OCI-M2 (cell line): ENCODE measurements around the gene TP53AIP1.
"Not testable (repeated sequence)": the region's sequence is repeated elsewhere in the genome, so short reads cannot be mapped to it uniquely, and the experiment has no call there.

Source experiments
- DNase-seq: peaks from one replicate; lab custom pipeline; 2025; ENCODE audit not compliant: unreplicated experiment; lab: John Stamatoyannopoulos, UW

The TP53AIP1 gene

DNA sequence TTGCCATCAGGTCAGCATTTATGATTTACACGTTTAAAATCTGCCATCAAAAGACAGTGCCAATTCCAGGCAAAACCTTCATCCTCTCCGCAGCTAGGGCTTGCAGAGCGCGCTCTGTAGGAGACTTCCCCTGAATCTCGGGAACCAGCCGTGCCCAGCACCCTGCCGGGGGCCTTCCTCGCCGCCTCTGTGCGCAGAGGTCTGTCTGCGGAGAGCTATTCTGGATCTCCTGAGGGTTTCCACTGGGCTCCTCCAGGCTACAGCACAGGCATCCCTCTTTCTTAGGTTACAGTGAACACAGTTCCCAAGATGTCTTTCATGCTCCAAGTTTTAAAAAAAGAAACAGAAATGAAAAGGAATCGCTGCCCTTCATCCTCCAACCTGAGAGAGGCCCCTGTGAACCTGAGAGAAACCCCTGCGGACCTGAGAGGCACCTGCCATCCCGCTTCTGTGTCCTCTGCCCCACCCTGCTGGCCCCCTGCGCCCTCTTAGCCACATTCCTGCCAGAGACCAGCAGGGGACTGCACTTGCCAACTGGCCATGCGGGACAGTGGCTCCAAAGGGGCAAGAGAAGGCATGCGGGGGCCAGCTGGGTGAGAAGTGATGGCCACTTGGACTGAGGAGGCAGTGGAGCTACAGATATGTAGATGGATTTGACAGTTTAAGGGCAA is 16.1 kb downstream of the TP53AIP1 start:
- no peak for DNase-seq

DNA sequence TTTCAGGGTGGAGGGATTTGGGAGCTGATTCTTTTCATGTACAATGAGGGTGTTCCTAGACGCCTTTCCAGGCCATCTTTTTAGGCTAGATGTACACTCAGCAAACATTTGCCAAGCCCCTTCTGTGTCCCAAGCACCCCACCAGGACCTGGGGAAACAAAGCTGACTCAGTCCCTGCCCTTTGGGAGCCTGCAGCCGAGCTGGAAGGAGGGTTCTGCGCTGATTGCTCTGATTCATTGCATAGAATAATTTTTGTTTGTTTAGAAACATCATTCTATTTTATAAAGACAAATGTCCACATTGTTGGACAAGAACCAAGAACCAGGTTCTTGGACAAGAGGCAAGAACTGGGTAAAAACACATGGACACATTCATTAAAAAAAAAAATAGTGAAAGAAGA is 16.7 kb downstream of the TP53AIP1 start:
- DNase-seq: no peak

DNA sequence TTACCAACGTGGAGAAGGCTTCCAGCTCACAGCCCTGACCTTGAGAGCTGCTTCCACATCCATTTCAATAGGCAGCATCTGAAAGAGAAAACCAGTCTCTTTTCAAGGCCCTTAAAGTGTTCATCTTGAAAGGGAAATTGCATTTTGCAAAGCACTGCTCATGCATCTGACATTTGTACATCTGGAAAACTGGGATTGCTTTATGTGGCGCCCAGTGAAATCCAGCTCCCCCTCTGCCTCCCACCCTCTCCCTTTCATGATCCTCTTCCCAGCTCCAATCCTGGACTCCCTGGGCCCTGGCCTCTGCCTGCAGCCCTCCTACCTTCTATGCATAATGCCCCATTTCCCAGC is 17.4 kb downstream of the TP53AIP1 start:
- no peak for DNase-seq

DNA sequence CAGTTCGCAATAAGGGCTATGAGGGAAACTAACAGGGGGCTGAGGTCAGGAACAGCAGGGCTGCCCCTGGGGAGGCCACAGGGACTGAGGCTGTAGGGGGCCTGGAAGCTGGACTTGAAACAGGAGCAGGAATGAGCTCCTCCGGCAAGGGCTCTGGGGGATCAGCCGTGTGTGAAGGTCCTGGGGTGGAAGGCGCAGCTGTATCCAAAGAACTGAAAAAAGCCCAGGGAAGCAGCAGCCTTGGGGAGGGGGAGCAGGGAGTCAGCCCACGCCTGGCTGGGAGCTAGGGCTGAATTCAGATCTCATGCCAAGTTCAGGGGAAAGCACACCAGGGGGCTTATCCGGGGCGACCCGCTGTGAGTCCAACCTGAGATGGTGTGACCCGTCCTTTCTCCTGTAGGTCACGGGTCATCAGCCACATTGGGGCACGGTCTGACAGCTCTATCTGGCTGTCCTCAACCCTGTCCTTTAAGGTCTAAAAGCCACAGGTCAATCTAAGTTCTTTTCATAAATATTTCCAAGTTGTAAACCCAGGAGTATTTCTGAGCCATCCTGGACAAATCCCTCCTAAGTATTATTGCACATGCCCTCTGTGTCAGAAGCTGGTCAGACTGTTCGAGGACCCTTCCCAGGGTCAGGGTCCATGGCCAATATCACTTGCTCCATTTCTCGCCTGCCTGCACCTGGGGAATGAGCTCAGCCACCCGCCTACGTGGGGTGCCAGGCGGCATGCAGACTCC is 18.0 kb downstream of the TP53AIP1 start:
- DNase-seq: no peak

DNA sequence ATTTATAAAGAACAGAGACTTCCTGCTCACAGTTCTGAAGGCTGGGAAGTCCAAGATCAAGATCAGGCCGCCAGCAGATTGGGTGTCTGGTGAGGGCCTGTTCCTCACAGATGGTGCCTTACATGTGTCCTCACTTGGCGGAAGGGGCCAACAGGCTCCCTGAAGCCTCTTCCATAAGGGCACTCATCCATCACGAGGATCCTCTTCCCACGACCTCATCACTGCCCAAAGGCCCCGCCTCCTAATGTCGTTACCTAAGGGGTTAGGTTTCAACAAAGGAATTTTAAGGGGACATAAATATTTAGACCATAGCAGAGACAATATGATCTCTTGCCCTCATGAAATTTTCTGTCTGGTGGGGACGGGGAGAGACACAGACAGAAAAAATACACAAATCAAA is 18.6 kb downstream of the TP53AIP1 start:
- DNase-seq: no peak

DNA sequence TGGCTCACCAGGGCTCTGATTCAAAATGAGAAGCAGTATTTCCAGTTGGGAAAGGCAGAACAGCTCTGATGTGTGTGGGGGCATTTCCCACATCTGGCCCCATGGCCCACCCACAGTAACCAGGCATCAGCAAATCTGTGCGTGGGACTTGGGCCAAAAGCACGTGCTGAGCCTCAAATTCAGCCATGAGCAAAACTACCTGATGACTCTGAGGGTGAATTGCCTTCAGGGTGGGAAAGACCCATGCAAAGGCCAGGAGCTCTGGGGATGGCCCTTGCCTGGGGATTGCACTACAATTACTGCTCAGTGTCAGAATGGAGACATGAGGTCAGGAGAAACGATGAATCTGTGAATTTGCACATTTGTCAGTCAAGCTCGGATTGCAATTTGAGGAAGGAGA is 20.9 kb downstream of the TP53AIP1 start:
- no peak for DNase-seq

DNA sequence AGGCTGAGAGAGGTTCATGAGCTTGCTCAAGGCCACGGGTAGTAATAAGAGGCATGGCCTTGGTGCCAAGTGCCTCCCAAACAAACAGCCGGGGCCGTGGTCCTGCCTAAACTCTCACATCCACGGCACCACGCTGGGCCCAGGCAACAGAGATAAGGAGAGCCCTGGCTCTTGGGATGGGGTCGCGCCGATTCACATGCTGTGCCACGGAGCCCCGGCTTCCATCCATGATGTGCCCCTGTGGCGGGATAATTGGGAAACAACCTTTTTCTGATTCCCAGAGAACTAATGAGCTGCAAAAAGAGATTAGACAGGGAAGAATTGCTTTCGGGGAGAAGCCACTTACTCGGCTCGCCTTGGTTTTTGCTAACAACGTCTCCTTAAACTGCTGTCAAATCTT is 22.0 kb downstream of the TP53AIP1 start:
- no peak for DNase-seq

DNA sequence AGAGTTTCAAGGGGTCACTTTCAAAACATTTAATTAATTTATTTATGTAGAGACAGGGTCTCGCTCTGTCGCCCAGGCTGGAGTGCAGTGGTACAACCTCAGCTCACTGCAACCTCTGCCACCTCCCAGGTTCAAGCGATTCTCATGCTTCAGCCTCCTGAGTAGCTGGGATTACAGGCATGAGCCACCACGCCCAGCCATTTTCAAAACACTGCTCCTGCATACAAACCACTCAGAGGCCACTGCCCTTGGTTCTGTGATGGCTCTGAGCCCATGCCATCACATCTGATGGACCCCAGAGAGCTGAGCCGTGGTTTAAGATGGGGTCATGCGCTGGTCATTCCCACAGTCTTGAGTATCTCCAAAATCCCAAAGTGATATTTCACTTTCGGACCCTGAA is 23.0 kb downstream of the TP53AIP1 start:
- DNase-seq: not testable (repeated sequence)

DNA sequence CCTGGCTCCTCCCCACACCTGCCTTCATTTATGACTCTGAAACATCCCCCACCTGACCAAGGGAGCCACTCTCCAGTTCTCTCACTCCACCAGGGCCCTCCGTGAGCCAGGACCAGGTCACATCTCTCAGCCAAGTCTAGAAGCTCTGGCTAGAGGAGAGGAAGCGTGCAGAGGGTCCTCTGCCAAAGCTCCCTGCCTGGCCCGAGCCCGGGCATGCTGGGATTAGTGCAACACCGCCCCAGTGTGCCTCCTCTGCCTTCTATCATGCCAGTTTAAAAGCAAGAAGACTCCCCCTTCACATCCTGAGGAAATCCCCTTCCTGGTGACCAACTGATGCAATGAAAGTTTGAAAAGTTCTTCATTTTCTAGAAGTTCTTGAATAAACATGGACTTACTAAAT is 23.5 kb downstream of the TP53AIP1 start:
- no peak for DNase-seq

DNA sequence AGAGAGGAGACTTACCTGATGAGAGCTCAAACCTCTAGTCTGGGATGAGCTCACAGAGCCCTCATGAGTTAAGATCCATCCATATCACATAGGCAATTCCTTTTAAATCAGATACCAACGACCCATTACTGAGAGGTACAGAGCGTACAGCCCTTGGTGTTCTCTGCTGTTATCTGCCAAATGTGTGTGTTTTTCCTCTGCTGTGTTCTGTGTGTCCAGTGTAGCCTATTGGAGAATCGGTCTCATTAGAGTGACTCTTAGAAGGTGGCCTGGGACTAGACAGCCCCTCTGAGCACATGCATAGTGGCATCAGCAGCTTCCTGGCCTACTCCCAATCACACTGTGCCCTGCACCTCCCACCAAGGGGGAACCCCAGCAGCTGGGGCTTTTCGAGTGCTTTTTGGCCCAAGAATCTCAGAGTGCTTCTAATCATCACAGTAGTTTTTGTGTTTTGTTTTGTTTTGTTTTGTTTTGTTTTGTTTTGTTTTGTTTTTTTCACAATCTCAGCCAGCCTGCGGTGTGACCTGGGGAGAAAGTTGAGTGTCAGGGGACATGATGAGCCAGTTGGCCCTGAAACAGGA is 25.4 kb downstream of the TP53AIP1 start:
- no peak for DNase-seq

DNA sequence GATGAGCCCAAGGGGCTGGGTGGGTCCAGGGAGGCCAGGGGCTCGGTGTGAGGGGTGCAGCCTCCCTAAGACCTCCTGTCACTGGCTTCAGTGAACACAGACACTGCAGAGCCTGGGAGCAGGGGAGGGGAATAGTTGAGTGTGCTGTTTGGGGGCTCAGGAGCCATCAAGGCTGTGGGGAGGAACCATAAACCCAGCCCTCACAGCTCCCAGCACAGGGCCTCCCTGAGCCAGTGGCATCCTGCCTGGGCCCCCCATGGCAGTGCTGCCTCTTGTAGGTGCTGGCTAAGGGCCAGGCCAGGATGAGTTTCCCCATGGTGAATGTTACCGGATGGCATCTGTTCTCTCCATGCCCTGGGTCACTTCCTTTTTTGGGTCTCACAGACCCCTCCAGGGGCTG is 26.0 kb downstream of the TP53AIP1 start:
- no peak for DNase-seq

DNA sequence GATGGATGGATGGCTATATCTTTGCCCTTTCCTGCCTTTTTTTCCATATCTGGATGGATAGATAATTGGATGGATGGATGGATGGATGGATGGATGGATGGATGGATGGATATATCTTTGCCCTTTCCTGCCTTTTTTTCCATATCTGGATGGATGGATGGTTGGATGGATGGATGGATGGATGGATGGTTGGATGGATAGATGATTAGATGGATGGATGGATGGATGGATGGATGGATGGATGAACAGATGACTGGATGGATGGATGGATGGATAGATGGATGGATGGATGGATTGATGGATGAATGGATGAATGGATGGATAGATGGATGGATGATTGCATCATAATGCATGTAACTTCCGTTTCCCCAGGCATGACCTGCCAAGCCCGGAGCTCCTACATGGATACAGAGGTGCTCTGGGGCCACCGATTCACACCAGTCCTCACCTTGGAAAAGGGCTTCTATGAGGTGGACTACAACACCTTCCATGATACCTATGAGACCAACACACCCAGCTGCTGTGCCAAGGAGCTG is 26.6 kb downstream of the TP53AIP1 start:
- no peak for DNase-seq

DNA sequence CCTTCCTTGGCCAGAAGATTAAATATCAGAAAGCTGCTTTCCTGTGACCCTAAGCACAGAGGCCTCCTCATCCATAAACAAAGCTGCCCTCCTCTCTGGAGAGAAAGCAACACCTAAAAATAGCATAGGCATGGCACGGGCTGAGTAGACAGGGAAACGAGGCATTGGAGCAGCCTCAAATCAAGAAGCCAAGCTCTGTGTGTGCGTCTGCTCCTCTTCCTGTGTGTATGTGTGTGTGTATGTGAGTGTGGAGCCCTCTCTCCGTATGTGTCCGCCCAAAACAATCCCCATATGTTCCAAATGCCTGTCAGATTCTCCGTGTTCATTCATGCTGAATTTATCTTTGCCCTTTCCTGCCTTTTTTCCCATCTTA is 27.5 kb downstream of the TP53AIP1 start:
- DNase-seq: no peak

DNA sequence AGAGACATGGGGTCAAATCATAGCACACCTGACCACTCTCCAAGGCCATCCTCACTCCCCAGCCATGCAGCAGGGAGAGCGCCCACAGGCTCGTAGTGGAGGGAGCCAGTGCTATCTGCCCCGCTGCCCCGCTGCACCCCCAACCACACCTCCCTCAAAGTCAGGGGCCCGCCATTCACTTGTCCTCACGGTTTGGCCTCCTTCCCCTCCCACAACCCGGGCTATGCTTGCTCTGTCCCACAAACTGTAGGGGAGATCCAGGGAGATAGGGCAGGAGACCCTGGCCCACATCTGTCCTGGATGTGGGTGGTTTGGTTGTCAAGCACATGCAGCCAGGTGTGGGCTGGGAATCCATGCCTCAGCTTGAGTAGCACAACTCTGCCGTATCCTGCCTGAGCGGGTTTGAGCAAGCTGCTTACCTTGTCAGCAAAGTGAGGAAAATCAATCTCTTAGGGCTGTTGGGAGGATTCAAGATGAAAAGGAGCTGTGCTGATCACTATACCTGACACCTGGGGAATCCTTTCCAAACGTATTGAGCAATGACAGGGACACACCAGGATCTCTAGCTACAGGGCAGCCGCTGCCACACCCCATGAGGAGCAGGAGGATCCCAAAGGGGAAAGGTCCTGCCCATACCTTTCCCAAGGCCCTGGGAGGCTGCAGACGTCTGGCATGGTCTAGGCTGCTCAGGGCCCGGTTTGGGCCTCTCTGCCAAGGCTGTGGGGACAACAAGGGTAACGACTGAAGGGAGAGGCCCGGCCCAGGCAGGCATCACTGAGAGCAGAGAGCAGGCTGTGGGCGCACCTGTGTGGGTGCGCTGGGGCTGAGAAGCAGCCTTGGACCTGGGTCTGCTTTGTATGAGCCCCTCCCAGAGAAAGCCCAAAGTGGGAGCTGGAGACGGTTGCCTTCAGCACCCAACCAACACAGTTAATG is 28.2 kb downstream of the TP53AIP1 start:
- no peak for DNase-seq

DNA sequence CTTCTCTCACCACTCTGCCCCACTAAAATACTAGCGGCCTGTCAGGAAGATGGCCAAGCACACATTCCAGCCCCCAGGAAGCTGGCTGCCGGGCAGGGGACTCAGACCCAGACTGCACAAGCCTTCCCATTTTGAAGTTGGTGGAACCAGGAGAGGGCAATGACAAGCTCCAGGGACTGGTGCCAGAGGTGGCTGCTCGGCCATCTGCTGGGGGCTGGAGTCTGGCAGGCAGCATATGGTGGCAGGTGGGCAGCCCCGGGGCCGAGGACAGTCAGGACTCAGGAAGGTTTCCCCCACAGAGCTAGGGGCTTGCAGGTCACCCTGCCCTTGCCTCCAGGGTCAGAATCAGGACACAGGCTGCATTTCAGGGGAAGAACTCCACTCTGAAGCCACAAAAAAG is 28.9 kb downstream of the TP53AIP1 start:
- DNase-seq: no peak

DNA sequence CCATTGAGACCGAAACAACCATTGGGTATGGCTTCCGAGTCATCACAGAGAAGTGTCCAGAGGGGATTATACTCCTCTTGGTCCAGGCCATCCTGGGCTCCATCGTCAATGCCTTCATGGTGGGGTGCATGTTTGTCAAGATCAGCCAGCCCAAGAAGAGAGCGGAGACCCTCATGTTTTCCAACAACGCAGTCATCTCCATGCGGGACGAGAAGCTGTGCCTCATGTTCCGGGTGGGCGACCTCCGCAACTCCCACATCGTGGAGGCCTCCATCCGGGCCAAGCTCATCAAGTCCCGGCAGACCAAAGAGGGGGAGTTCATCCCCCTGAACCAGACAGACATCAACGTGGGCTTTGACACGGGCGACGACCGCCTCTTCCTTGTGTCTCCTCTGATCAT is 31.0 kb downstream of the TP53AIP1 start:
- no peak for DNase-seq

DNA sequence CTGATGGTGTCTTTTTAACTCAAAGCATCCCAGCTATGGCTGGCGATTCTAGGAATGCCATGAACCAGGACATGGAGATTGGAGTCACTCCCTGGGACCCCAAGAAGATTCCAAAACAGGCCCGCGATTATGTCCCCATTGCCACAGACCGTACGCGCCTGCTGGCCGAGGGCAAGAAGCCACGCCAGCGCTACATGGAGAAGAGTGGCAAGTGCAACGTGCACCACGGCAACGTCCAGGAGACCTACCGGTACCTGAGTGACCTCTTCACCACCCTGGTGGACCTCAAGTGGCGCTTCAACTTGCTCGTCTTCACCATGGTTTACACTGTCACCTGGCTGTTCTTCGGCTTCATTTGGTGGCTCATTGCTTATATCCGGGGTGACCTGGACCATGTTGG is 31.4 kb downstream of the TP53AIP1 start:
- DNase-seq: no peak

DNA sequence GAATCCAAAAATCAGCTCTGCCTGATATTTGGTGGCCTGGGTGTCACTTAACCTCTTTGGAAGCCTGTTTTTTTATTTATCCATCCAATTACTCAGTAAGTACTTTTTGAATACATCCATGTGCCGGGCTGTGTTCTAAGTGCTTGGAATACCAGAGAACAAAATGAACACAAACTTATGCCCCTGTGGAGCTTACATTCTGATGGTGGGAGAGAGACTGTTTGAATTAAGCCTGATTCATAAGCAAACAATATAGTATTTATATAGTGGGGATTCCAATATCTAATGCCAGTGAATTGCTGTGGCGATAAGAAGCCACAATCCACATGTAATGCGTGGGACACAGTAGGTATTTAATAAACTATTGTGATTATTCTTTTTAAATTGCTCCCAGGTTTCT is 32.1 kb downstream of the TP53AIP1 start:
- DNase-seq: no peak

DNA sequence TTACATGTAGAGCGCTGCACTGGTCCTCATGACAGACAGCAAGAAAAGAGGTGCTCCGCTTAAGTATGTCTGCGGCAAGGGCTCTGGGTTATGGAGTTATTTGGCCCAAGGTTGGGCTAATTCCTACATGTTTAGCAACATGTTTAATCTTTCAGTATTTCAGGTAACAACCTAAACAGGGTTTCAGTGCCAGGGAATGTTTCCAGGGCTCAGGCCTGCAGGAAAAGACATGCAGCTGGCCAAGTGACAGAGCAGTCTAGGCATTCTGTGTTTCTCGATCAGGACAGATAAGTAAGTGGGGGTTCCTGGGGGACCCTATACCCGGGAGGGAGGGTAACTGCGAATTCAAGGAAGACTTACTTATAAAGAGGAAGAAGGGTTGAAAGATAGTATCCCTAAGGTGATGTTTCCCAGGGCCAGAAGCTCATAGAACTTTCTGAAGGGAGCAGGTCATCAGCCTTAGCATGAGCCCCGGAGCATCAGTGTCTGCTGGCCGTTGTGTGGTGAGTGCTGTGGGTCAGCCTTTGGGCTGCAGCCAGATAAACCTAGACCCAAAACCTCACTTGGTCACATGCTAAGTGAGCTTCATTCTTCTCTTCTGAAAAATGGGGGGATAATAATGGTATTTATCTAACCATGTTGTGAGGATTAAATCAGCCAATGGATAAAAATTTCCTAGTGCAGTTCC is 33.1 kb downstream of the TP53AIP1 start:
- no peak for DNase-seq

DNA sequence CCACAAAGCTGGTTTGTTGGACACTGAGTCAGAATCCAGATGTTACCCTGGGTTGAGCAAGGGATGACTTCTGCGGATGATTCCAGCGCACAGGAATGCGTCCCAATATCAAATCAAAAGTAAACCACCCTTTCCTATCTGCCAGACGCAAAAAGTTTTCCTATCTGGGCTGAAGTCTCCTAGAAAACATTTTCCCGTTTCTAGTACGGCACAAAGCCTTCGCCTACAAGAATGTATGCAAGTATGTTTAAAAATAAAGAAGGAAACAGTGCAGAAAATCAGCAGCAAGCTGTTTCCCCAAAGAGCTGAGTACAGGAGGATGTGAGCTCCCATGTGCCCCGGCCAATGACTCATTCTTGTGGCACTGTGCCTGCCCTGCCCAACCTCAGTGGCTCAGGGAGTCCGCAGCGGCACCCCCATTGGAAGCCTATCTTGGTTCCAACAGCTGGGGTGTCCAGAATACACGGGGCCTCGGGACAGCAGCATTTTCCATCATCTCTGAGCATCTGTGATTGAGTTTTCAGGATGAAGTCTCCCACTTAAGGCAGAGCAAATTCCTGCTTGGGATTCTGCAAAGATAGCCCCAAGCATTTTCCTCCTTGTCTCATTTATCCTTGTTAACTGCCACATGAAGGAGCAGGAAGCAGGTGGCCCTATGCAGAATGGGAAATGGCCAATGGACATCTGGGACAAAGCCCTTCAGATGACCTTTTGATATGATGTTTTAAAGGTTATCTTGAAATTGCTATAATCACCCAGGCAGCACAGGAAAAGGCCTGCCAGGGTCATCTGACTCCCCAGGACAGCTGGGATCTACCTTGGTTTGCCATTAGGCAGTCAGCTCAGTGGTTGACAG is 34.1 kb downstream of the TP53AIP1 start:
- no peak for DNase-seq
